ENCODE measurements around the gene ADH4.

- TF ChIP-seq POLR2A (IDR thresholded peaks at IDR 0.05): no peak
- no peak for TF ChIP-seq CTCF (IDR thresholded peaks at IDR 0.05)
Observed at GRCh38 chr4:99161373-99162099, 17.4 kb upstream of the ADH4 start.
